Keratinocyte (primary cell): Measurements from ENCODE around the gene LAYN.

Source experiments
- CTCF ChIP-seq, 3 experiments: IDR thresholded peaks in 1 of 3; conservative IDR thresholded peaks in 1 of 3; optimal IDR thresholded peaks in 1 of 3; 2 replicates in 2 of 3; 3 replicates in 1 of 3; pipeline versions ENCODE3 to v1.5.1; 2011; ENCODE audit warnings: low read length in 3 of 3, mild to moderate bottlenecking in 3 of 3, moderate library complexity in 2 of 3, control low read depth in 1 of 3, inconsistent platforms in 1 of 3; ENCODE audit not compliant: insufficient read depth in 2 of 3; ENCODE audit errors: extremely low read depth in 1 of 3
- EZH2 ChIP-seq: IDR thresholded peaks from one replicate; pipeline ENCODE4 v1.6.1; 2012; ENCODE audit warnings: inconsistent platforms, mild to moderate bottlenecking, low read length, moderate library complexity

- TF ChIP-seq CTCF (optimal IDR thresholded peaks at IDR 0.05 in 1 of 3, IDR thresholded peaks at IDR 0.05 in 1 of 3, conservative IDR thresholded peaks at IDR 0.05 in 1 of 3; ENCODE audit: extremely low read depth in 1 of 3, insufficient read depth in 2 of 3, low read length in 3 of 3), result no peak
- no peak for TF ChIP-seq EZH2
These were observed 8.8 kb downstream of the LAYN start for GRCh38 chr11:111549196-111549868.
